HG03280 (cell line): ENCODE results near the gene PKP2.

Experiments used
- ATAC-seq: cut with Tn5 transposase; IDR thresholded peaks from one replicate; pipeline ENCODE4 v1.9.1; 2021; ENCODE audit warnings: mild to moderate bottlenecking, moderate library complexity; ENCODE audit not compliant: unreplicated experiment

Gene PKP2

DNA sequence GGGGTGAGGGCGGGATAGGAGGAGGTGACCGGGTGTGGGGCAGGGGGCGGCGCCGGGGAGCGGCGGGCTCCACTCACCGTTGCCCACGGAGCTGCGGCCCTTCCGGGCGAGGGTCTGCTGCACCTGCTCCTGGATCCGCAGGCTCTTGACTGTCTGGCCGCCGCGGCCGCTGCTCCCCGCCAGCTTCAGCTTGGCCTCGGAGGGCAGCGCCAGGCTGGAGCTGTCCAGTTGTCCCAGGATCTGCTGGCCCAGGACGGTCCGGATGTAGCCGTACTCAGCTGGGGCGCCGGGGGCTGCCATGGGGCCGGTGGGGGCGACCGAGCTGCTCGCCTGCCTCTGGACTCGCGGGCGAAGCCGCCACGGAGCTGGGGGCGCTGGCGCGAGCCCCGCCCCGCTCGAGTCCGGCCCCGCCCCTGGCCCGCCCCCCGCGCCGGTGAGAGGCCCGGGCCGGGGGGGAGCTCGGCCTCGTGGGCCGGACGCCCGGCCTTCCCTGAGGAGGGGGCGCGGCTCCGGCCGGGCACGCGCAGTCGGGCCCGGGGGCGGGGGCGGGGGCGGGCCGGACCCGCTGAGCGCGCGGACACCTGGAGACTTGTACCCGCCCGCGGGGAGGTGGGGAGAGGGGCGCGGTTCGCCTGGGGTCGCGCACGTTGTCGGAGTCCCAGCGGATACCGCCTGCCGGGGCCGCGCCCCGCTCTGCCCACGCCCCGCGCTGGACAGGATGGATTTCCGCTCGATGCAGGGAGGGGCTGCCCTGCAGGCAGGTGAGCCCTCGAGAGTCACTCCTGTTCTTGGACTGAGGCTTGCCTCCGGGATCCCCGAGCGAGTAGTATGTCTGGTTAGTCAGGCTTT is at the start of gene PKP2:
Gene PKP2, minus strand, starts transcription at position 346 of the 849 bp plus-strand sequence. Its CDS starts 46 bp downstream, at position 300.
- ATAC-seq = no peak

DNA sequence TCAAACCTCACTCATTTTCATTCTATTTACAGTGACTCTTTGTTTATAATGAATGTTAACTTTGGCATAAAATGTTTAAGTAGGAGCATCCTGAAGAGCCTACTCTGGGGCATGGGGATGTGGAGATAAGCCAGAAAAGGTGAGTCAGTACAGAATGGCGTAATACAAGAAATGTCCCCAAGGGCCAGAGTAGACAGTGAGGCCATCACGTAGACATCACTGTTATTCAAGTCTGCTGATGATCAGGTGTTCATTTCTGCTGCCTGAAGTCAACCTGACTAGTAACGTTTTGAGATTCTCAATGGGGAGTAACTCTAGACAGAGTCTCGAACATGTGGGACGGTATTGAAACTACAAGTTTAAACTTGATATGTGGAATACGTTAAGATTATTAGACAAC is 47.6 kb upstream of the PKP2 start:
- no peak for ATAC-seq

DNA sequence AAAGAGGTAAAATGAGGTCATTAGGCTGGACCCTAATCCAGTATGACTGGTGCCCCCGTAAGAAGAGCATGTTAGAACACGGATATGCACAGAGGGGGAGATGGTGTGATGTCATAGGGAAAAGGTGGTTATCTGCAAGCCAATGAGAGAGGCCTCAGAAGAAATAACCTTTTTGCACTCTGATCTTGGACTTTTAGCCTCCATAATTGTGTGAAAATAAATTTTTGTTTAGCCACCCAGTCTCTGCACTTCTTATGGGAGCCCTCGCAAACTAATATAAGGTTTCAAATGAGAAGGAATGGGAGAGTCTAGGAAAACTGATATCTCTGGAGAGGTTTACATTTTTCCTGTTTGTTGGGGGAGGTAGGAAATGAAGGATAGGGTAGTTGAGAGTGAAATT is 43.2 kb upstream of the PKP2 start:
- no peak for ATAC-seq

DNA sequence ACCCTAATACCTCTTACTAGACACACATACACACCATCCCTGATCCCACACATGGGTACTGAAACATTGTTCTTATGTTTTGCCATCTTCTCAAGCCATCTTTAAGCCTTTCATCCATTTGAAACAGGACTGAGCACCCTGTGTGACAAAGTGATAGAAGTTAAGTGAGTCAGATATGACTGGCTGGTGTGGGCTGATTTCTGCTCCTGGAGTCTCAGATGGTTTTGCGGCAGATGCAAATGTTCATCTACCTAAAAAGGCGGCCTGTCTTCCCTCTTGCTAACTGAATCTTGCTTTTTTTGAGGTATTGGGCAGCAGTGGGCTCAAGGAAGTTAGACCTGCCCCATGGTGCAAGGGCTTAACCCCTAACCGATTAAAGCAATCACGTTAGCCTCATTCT is 30.4 kb upstream of the PKP2 start:
- no peak for ATAC-seq

DNA sequence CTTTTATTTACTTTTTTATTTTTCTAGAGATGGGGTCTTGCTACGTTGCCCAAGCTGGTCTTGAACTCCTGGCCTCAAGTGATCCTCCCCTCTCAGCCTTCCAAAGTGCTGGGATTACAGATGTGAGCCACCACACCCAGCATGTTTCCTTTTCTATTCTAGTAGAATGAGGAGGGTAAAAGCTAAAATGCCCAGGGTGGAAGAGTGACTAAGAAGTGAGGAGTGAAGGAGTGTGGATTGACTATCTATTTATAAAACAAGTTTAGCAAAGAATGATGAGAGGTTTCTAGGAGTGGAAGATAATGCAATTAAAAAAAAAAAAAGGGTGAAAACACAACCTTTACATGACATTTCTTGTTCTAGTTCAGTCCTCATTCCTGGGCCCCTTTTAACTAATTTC is 29.8 kb upstream of the PKP2 start:
- no peak for ATAC-seq

DNA sequence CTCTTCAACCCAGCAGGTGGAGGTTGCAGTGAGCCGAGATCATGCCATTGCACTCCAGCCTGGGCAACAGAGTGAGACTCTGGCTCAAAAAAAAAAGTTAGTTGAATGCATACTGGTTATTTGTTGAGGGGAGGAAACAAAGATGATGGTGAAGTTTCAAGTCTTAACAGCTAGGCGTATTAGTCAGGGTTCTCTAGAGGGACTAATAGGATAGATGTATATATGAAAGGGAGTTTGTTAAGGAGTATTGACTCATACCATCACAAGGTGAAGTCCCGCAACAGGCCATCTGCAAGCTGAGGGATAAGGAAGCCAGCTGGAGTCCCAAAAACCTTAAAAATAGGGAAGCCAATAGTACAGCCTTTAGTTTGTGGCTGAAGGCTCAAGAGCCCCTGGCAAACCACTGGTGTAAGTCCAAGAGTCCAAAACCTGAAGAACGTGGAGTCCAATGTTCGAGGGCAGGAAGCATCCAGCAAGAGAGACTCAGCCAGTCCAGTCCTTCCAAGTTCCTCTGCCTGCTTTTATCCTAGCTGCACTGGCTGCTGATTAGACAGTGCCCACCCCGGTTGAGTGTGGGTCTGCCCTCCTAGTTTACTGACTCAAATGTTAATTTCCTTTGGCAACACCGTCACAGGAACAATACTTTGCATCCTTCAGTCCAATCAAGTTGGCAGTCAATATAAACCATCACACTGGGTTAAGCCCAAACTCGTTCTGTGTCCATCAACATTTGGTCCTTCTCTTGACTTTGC is 26.1 kb upstream of the PKP2 start:
- no peak for ATAC-seq

DNA sequence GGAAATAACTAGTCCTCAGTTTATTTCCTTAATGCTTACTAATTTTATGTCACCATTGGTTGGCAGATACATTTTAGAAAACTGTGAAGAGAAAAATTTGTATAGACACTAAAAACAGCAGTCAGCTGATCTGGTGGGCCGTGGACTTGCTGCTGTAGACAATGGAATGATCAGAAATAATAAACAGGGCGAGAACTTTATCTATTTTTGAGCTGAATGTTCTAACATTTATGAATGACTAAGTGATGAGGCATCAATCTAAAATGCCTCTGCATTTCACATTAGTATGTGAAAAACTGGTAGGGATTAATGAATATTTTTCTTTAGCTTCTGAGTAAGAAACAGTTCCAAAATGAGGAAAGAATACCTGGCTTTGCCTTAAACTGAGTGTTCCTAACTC is 24.8 kb upstream of the PKP2 start:
- no peak for ATAC-seq

DNA sequence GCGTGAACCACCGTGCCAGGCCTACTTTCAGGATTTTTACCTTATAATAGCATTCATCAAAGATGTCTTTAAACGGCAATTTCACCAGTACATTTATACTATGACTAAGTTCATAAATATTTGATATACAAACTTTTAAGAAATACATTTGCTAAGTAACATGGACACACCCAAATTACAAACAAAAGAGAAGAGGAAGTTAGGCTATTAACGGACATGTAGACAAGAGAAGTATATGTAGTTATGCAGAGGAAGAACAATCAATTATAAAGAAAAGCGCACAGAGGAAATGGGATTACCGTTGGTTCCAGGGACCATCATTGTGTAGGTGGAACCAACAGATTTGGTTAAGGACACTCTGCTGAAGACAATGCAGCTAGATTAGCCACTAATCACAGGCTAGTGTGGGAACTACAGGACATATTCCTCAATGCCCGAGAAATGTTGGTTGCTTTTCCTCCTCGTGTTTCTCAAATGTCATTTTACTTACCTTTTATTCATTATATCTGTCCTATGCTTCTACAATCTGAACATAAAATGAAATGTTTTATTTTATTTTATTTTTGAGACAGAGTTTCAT is 24.0 kb upstream of the PKP2 start:
- no peak for ATAC-seq

DNA sequence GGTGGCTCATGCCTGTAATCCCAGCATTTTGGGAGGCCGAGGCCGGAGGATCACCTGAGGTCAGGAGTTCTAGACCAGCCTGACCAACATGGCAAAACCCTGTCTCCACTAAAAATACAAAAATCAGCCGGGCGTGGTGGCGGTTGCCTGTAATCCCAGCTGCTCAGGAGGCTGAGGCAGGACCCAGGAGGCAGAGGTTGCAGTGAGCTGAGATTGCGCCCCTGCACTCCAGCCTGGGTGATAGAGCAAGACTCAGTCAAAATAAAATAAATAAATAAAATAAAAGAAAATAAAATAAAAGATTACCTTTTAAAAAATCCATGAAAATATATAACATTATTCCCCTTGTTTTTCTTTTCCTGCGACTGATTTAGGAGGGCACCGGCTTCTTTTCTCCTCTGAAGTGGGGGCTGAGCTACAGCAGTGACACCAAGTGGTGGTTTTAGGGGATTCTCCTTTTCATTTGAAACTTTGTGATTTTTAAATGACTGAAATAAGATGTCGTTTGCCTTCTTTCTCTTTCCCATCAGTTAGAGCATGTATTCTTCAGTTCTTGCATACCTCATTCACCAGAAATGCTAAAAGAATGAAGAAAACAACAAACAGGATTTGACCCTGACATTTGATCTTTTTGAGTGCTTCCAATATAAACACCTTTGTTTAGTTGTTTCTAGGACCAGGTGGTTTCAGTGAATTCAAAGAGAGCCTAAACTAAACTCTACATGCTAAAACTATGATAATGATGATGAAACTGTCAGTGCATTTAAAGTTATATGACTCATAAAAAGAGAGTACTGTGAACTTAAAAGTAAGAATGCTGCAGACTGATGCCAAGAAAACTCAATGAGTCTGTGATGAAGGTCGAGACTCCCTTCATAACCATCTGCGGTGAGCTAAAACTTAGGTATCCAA is 22.6 kb upstream of the PKP2 start:
- no peak for ATAC-seq

DNA sequence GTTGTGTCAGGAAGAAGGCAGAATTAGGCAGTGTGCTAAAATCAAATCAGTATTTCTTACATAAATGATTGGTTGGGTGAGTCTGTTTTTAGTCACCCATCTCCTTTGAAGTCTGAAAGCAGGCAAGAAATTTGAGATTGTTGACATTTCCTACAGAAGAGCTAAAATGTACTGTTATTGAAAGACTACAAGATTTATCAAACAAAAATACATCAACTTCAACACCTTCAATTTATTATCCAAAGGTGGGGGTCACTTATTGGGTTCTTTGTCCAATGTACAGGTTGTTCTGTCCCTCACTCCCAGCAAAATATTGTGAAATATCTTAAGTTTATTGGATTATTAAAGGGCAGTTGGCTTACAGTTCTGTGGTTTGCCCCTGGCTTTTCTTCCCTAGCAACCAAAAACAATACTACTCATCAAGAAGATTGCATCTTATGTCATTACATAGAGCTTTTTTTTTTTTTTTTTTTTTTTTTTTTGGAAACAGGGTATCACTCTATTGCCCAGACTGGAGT is 20.6 kb upstream of the PKP2 start:
- ATAC-seq = no peak

DNA sequence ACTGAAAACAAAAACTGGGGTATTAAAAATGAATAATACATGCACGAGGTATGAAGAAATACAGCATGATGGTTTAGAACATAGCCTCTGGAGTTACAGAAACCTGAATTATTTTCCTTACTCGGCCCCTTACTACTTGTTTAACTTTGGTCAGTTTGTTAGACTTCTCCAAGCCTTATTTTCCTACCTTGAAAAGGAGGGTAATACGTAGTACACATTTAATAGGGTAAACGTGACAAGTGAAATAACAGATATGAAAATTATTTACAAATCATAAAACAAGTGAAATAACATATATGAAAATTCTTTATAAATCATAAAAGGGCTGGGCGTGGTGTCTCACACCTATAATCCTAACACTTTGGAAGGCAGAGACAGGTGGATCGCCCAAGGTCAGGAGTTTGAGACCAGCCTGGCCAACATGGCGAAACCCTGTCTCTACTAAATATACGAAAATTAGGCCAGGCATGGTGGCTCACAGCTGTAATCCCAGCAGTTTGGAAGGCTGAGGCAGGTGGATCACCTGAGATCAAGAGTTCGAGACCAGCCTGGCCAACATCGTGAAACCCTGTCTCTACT is 11.4 kb upstream of the PKP2 start:
- no peak for ATAC-seq

DNA sequence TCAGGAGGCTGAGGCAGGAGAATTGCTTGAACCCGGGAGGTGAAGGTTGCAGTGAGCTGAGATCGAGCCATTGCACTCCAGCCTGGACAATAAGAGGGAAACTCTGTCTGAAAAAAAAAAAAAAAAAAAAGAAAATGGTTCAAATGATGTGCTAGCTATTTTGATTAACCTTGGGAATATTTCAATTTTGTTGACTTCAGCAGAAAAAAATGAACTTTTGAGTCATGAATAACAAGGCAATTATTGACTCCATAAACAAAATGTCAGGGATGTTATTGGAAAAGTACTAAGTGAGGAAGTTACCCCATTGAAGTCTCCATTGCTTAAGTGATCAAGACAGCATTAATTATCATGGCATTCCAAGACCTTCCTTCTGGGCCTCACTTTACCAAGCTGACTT is 10.6 kb upstream of the PKP2 start:
- ATAC-seq = no peak

DNA sequence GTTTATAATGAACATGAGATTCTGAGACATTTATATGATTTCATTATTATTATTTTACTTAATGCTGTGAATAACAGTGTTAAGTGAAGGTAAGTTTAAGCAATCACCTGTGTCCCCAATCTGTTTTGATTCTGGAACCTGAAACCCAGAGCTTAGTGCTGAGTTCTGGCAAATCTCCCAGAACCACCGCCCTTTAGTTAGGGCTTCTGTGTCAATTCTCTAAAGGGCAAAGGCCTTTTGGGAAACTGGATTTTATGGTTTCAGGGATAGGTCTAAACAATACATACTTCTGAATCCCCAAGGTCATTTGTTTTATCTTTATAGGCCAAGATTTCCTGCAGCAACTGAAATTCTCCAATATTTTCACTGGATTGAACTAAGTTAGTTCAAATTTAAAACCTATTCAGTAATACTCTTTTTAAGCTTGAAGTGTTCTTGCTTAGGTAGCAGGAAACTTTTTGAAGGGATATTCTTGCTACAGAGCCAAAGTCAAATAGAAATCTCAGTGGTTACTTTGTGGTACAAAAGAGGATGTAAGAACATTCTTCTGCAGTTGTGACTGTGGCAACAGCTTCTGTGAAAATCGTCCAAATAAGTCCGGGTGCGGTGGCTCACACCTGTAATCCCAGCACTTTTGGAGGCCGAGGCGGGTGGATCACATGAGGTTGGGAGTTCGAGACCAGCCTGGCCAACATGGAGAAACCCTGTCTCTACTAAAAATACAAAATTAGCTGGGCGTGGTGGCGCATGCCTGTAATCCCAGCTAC is 10.0 kb upstream of the PKP2 start:
- peak; percentile 91 for ATAC-seq

DNA sequence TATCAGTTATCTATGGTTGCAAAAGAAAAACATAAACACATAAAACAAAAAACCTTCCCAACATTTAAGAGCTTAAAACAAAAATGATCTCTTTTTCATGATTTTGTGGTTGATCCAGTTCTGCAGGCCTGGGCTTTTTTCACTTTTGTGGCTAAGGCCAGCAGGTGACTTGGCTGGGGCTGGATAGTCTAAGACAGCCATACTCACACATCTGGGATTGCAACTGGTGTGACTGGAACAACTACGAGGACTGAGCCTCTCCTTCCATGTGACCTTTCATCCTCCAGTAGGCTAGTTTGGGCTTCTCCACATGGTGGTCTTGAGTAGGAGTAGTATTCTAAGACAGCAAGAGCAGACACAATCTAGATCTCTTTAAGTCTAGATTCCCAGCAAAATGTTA is 7.2 kb upstream of the PKP2 start:
- no peak for ATAC-seq

DNA sequence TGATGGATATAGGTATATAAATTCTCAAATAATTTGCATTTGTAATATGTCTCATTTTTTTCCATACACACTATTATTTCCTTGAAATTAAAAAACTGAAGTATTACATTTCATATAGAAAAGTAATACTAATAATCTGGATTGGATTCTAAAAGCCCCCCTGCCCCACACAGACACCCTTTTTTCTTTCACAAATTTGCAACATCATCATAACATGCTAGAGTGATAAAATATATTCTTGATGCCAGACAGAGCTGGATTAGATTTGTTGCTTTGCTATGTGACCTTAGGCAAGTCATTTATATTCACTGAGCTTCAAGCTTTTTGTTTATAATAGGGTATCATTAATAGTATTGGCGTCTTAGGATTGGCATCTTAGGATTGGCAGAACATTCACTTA is 6.7 kb upstream of the PKP2 start:
- no peak for ATAC-seq

DNA sequence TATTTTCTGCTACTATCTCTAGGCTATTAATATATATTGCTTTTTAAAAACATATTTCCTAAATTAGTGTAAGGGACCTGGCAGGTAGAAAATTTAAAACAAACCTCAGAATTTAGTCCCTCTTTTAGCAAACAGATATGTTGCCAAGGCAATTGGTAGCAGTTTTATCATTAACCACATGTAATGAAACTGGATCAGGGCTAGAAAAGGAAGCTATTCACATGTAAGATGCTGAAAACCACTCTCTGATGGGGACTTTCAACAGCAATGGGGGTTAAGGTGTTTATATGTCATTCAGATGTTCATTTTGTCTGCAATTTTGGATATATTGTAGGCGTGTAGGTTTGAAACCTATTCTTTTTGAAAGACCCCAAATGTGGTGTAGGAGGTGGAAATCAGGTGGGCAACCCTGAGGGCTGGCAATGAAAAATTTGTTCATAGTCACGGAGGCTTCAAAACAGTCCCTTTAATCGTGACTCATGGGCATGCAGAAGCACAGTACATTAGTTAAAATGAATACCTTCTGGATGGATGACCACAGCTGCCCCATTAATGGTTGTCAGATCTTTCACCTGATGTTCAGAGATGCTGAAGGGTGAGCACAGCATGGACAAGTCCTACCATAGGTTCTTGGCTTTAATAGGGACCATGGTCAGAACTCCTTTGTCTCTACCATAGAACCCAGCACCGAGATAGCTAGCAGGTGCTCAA is 5.9 kb upstream of the PKP2 start:
- no peak for ATAC-seq

DNA sequence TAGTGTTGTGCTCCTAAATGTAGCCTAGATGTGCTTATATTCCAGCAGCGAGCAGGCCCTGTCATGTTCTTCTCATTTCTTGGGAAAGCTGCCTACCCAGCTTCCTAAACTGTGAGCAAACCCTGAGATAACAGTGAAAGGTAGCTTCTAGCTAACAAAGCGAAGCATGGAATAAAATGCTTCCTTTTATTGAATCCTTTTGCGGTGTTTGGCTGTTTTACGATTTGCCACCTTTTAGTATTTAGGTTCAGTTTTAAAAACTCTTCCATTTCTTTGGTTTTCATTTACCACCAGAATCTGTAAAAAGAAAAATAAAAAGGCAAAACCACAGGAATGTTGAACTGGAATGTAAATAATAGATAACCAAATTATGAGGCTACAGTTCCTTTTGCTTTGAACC is 5.0 kb upstream of the PKP2 start:
- ATAC-seq = no peak

DNA sequence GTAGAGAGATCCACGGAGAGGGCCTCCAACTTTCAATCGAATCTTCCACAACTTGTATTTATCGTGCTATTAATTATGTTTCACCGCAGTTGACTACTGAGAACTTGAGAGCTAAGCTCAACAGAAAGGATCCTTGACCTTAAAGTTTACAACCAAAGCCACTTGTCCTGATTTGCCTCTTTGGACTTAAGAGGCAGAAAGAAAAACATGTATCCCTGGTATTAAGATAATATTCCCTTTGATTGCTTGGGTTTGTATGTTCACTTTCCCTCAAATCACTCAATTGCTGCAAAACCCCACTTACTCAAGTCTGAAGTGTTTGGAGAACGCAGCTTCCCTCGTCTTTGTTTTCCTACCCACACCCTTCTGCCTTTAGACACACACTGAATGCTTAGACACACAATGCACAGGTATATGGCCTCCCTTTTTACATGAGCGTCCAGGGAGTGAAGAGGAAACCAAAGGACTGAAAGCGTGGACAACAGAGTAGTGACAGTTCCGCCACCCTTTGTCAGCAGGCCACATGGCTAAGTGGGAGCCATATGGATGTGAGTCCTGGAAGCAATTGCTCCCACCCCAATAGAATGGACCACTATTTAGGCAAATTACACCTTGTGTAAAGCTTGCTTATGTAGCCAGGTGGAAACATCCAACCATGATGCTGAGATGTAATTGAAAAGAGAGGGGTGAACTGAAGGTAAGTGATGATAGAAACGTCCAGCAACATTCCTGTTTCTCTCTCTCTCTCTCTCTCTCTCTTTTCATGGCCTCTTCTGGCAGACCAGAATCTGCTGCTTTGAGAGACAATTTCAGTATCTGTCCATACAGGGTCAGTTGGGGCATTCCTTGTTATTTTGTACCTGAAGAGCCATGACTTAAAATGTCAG is 1.4 kb upstream of the PKP2 start:
- ATAC-seq = no peak
